Panc1 (cell line): ENCODE data around the gene SLC22A5. TPM values are rescaled to one million over a fixed set of nuclear protein-coding genes. Genes with fewer than 3 reads are reported as not detected.
"Not testable (repeated sequence)": the region's sequence is repeated elsewhere in the genome, so short reads cannot be mapped to it uniquely, and the experiment has no call there.

Experiments used
- ATAC-seq: fragments of 200-7000 bp; cut with Tn5 transposase; 2 replicates; pipeline ENCODE4 v1.9.1; 2020; ENCODE audit warnings: mild to moderate bottlenecking, moderate library complexity
- BruUV-seq: library from RNA; stranded (reverse); fragments of 400-500 nt; replicated peaks from 2 replicates; lab custom pipeline; 2021; lab: Mats Ljungman, UMichigan
- CTCF ChIA-PET: fragments of 300-600 bp; sonication (Branson Sonifier 250); formaldehyde crosslinking; loops from one replicate; lab custom pipeline; 2022; ENCODE audit warnings: antibody characterized with exemption; lab: Charles Lee
- POLR2A ChIA-PET: fragments of 300-600 bp; sonication (Branson Sonifier 250); formaldehyde crosslinking; loops from one replicate; lab custom pipeline; 2022; ENCODE audit warnings: antibody characterized with exemption; lab: Charles Lee
- DNase-seq: peaks from one replicate; pipeline ENCODE4 v3.0.0-alpha.2; 2010; ENCODE audit warnings: low read depth, low spot score
- H3K27ac ChIP-seq: 2 replicates; pipeline ENCODE4 v1.5.1; 2011; ENCODE audit warnings: mild to moderate bottlenecking, low read length, inconsistent platforms
- H3K27me3 ChIP-seq: fragments of 200-500 bp; sonication (Bioruptor generic); 2 replicates; pipeline ENCODE4 v1.6.0; 2014; ENCODE audit warnings: low read length, inconsistent platforms; ENCODE audit not compliant: control insufficient read depth, insufficient read depth
- H3K36me3 ChIP-seq: fragments of 200-500 bp; sonication (Bioruptor generic); 2 replicates; pipeline ENCODE4 v1.5.1; 2014; ENCODE audit warnings: inconsistent platforms, mild to moderate bottlenecking, low read length, moderate library complexity; ENCODE audit not compliant: control insufficient read depth, insufficient read depth
- H3K4me1 ChIP-seq: 2 replicates; pipeline ENCODE4 v1.5.1; 2011; ENCODE audit warnings: inconsistent platforms, mild to moderate bottlenecking, low read length, moderate library complexity; ENCODE audit not compliant: control insufficient read depth, insufficient read depth
- H3K4me3 ChIP-seq, 2 experiments: 2 replicates each; pipeline ENCODE4 v1.5.1; 2011 to 2012; ENCODE audit warnings: low read depth in 2 of 2, low read length in 2 of 2, mild to moderate bottlenecking in 2 of 2, inconsistent platforms in 1 of 2, moderate library complexity in 1 of 2
- H3K9me3 ChIP-seq: fragments of 200-500 bp; sonication (Bioruptor generic); 2 replicates; pipeline ENCODE4 v1.5.1; 2014; ENCODE audit warnings: low read depth, mild to moderate bottlenecking, inconsistent platforms, low read length, moderate library complexity; ENCODE audit not compliant: control insufficient read depth, insufficient read depth
- CTCF ChIP-seq: fragments of 450-650 bp; IDR thresholded peaks from 2 replicates; pipeline ENCODE4 v1.5.1; 2017; ENCODE audit warnings: mild to moderate bottlenecking
- POLR2AphosphoS5 ChIP-seq: IDR thresholded peaks from 2 replicates; pipeline ENCODE4 v1.6.1; 2012; ENCODE audit warnings: mild to moderate bottlenecking, low read depth, low read length, moderate library complexity
- REST ChIP-seq, 2 experiments: IDR thresholded peaks; 2 replicates each; pipeline ENCODE4 v1.6.1; 2011 to 2012; ENCODE audit warnings: low read depth in 2 of 2, control low read depth in 1 of 2, low read length in 1 of 2, mild to moderate bottlenecking in 1 of 2, moderate library complexity in 1 of 2; ENCODE audit not compliant: insufficient read depth in 1 of 2
- SIN3A ChIP-seq: IDR thresholded peaks from 2 replicates; pipeline ENCODE4 v1.6.1; 2012; ENCODE audit warnings: low read depth, mild to moderate bottlenecking, low read length, moderate library complexity, borderline replicate concordance; ENCODE audit not compliant: insufficient read depth
- TCF7L2 ChIP-seq: IDR thresholded peaks from 2 replicates; pipeline ENCODE4 v1.6.1; 2011; ENCODE audit warnings: mild to moderate bottlenecking, low read depth, low read length, inconsistent platforms
- in situ Hi-C: cut with HindIII; loops from 2 replicates; pipeline ENCODE4 v1.10.0; 2016; ENCODE audit warnings: low sequenced_read_pairs, low pct_unique_long_range_greater_than_20kb
- intact Hi-C: fragments of 100-400 bp; cut with micrococcal nuclease; formaldehyde crosslinking; loops from one replicate; pipeline ENCODE4 v1.10.0; 2022; ENCODE audit not compliant: unreplicated experiment
- total RNA-seq: library from RNA; stranded (reverse); gene quantifications from one replicate; pipeline ENCODE4 v1.2.1, GENCODE V29; 2021; ENCODE audit not compliant: unreplicated experiment

SLC22A5 gene
- total RNA-seq, 1 experiment from 2014 or later, result 9.5 TPM

- not testable (repeated sequence) for H3K36me3 ChIP-seq
Measured at GRCh38 chr5:132404041-132404440, 34.5 kb downstream of the SLC22A5 start.

GRCh38 chr5:132405646-132406045, 36.1 kb downstream of the SLC22A5 start:
- ChIA-PET CTCF (interaction anchor here (1.2 kb wide), 1 partner anchor 18 kb away, joined by 3 read pairs; no protein-coding TSS in a partner anchor), POLR2A (no interaction called here)

More at GRCh38 chr5:132404041-132404440, 34.5 kb downstream of the SLC22A5 start:
- DNase-seq, H3K4me1 ChIP-seq, H3K4me3 ChIP-seq, H3K27me3 ChIP-seq, ATAC-seq, in situ Hi-C loops, H3K9me3 ChIP-seq, POLR2A ChIA-PET, intact Hi-C loops, H3K27ac ChIP-seq, BruUV-seq: not testable (repeated sequence)
- CTCF ChIA-PET, result interaction anchor here (0.7 kb wide), 1 partner anchor 10 kb away, joined by 5 read pairs; no protein-coding TSS in a partner anchor

More at GRCh38 chr5:132405646-132406045, 36.1 kb downstream of the SLC22A5 start:
- intact Hi-C loops (no loop called here), in situ Hi-C loops (no loop called here)
- Histone ChIP-seq H3K4me1 (peaks cover 16% of the 10 kb centered on the region), H3K27ac (no peak overlapping the region), H3K36me3 (no peaks in the 10 kb centered on the region), H3K9me3 (no peaks in the 10 kb centered on the region), H3K27me3 (no peaks in the 10 kb centered on the region), H3K4me3 (no peak overlapping the region)
- no peak for DNase-seq
- ATAC-seq, result no peak
- BruUV-seq, result no TSS peak
- TF ChIP-seq TCF7L2, result no peak
- TF ChIP-seq POLR2AphosphoS5, result no peak
- no peak for TF ChIP-seq SIN3A
- TF ChIP-seq REST (IDR thresholded peaks at IDR 0.05; ENCODE audit: insufficient read depth in 1 of 2, low read depth in 2 of 2, low read length in 1 of 2), result no peak
- TF ChIP-seq CTCF, result no peak
